Measurements from ENCODE around the gene POFUT1.

POFUT1 gene

GRCh38 chr20:32208499-32209154 is 947 bp downstream of the POFUT1 start:
- DNase-seq = no peak

- no peak for DNase-seq
Observed at GRCh38 chr20:32209850-32210605, 2.3 kb downstream of the POFUT1 start.

- no peak for DNase-seq
Observed at GRCh38 chr20:32213870-32214269, 6.2 kb downstream of the POFUT1 start.

- DNase-seq = no peak
Observed at GRCh38 chr20:32215147-32215546, 7.5 kb downstream of the POFUT1 start.

GRCh38 chr20:32215729-32216128 is 8.0 kb downstream of the POFUT1 start:
- no peak for DNase-seq

- DNase-seq = no peak
Observed at GRCh38 chr20:32216179-32217142, 8.8 kb downstream of the POFUT1 start.

GRCh38 chr20:32218156-32218900 is 10.6 kb downstream of the POFUT1 start:
- no peak for DNase-seq

- no peak for DNase-seq
Observed at GRCh38 chr20:32224463-32224862, 16.8 kb downstream of the POFUT1 start.

GRCh38 chr20:32226391-32226790 is 18.7 kb downstream of the POFUT1 start:
- no peak for DNase-seq

- no peak for DNase-seq
Observed at GRCh38 chr20:32227306-32227705, 19.6 kb downstream of the POFUT1 start.

GRCh38 chr20:32227744-32228688 is 20.3 kb downstream of the POFUT1 start:
- no peak for DNase-seq

- no peak for DNase-seq
Observed at GRCh38 chr20:32229251-32229747, 21.6 kb downstream of the POFUT1 start.

GRCh38 chr20:32230707-32231106 is 23.0 kb downstream of the POFUT1 start:
- DNase-seq = no peak

- DNase-seq = no peak
Observed at GRCh38 chr20:32231245-32231644, 23.6 kb downstream of the POFUT1 start.

GRCh38 chr20:32231847-32232246 is 24.2 kb downstream of the POFUT1 start:
- no peak for DNase-seq

GRCh38 chr20:32232326-32232886 is 24.7 kb downstream of the POFUT1 start:
- DNase-seq = no peak

GRCh38 chr20:32233286-32233685 is 25.6 kb downstream of the POFUT1 start:
- no peak for DNase-seq

- DNase-seq = no peak
Observed at GRCh38 chr20:32234135-32234808, 26.6 kb downstream of the POFUT1 start.

GRCh38 chr20:32235331-32236047 is 27.8 kb downstream of the POFUT1 start:
- DNase-seq = no peak
